A549 (cell line): ENCODE measurements around the gene PCDHB16. TPM values are rescaled to one million over a fixed set of nuclear protein-coding genes. Genes with fewer than 3 reads are reported as not detected.
"Not testable (repeated sequence)": the region's sequence is repeated elsewhere in the genome, so short reads cannot be mapped to it uniquely, and the experiment has no call there.

Experiments
- ATAC-seq, 2 experiments: fragments of 200-7000 bp in 1 of 2; fragments of >200 bp in 1 of 2; cut with Nextera tagmentation in 1 of 2; cut with Tn5 transposase in 1 of 2; 3 replicates each; pipeline versions ENCODE4 v1.8.0 to v1.9.1; 2018 to 2020; ENCODE audit warnings: mild to moderate bottlenecking in 1 of 2, moderate library complexity in 1 of 2
- CTCF ChIA-PET: fragments of 300-600 bp; sonication (Branson Sonifier 250); formaldehyde crosslinking; extraction: SDS; loops from one replicate; lab custom pipeline; 2021; ENCODE audit warnings: antibody characterized with exemption, inconsistent platforms; lab: Yijun Ruan, JAX
- POLR2A ChIA-PET: fragments of 350-600 bp; formaldehyde crosslinking; extraction: SDS; loops from one replicate; lab custom pipeline; 2021; ENCODE audit warnings: antibody characterized with exemption, inconsistent platforms; lab: Yijun Ruan, JAX
- DNase-seq, 2 experiments: peaks; one replicate each; pipeline versions ENCODE4 v3.0.0 to v3.0.0-alpha.2; 2011 to 2016; ENCODE audit warnings: low read depth in 1 of 2, low spot score in 1 of 2
- FAIRE-seq: peaks from 2 replicates; lab custom pipeline; 2011; peaks lifted over from hg19 to GRCh38; lab: Jason Lieb, UNC
- H3K27ac ChIP-seq, 2 experiments: fragments of >200 bp; sonication (Bioruptor Twin); formaldehyde crosslinking; 3 replicates each; pipeline ENCODE4 v1.5.1; 2016 to 2017
- H3K4me1 ChIP-seq: fragments of >200 bp; sonication (Bioruptor Twin); formaldehyde crosslinking; 3 replicates; pipeline ENCODE4 v1.6.1; 2016
- H3K4me2 ChIP-seq: fragments of >200 bp; sonication (Bioruptor Twin); formaldehyde crosslinking; 3 replicates; pipeline ENCODE4 v1.6.1; 2016
- H3K4me3 ChIP-seq: fragments of >200 bp; sonication (Bioruptor Twin); formaldehyde crosslinking; 3 replicates; pipeline ENCODE4 v1.5.1; 2016
- H3K9me3 ChIP-seq: fragments of >200 bp; sonication (Bioruptor Twin); formaldehyde crosslinking; 3 replicates; pipeline ENCODE4 v1.6.1; 2016
- CBX2 ChIP-seq: fragments of 200-600 bp; sonication (generic); IDR thresholded peaks from 2 replicates; pipeline ENCODE4 v1.6.1; 2016; ENCODE audit warnings: low read depth, mild to moderate bottlenecking, borderline replicate concordance
- EHF ChIP-seq: fragments of 250-450 bp; sonication (Bioruptor Pico); IDR thresholded peaks from 2 replicates; pipeline ENCODE4 v1.5.0; 2020; ENCODE audit warnings: mild to moderate bottlenecking
- EP300 ChIP-seq, 2 experiments: fragments of >200 bp; sonication (Bioruptor Twin); formaldehyde crosslinking; IDR thresholded peaks; 2 replicates in 1 of 2; 3 replicates in 1 of 2; pipeline ENCODE4 v1.6.1; 2016 to 2017
- MAFK ChIP-seq: fragments of 450-650 bp; IDR thresholded peaks from 2 replicates; pipeline ENCODE4 v1.6.1; 2014; ENCODE audit not compliant: partially characterized antibody
- MYC ChIP-seq: IDR thresholded peaks from 2 replicates; pipeline ENCODE4 v1.6.1; 2012; ENCODE audit warnings: mild to moderate bottlenecking, inconsistent platforms, low read length, improper control_type of control experiment, borderline replicate concordance
- NFE2L2 ChIP-seq: fragments of 150-350 bp; conservative IDR thresholded peaks from 2 replicates; pipeline ENCODE4 v1.6.1; 2014; ENCODE audit warnings: low read length
- NPAS2 ChIP-seq: fragments of 250-450 bp; sonication (Bioruptor Pico); IDR thresholded peaks from 2 replicates; pipeline ENCODE4 v1.8.0; 2022; ENCODE audit warnings: mild to moderate bottlenecking, moderate library complexity, borderline replicate concordance
- POLR2A ChIP-seq: IDR thresholded peaks from 2 replicates; pipeline ENCODE4 v1.6.1; 2012; ENCODE audit warnings: mild to moderate bottlenecking, low read length
- RAD21 ChIP-seq, 2 experiments: fragments of >200 bp in 1 of 2; sonication (Bioruptor Twin) in 1 of 2; formaldehyde crosslinking in 1 of 2; IDR thresholded peaks in 1 of 2; conservative IDR thresholded peaks in 1 of 2; 2 replicates in 1 of 2; 3 replicates in 1 of 2; pipeline ENCODE4 v1.6.1; 2012 to 2018; ENCODE audit warnings: inconsistent platforms in 1 of 2
- RNF2 ChIP-seq: fragments of 200-600 bp; sonication (generic); IDR thresholded peaks from 2 replicates; pipeline ENCODE4 v1.6.1; 2016; ENCODE audit warnings: low read depth, mild to moderate bottlenecking, antibody characterized with exemption, moderate library complexity, borderline replicate concordance
- ZFP36 ChIP-seq: fragments of 450-650 bp; IDR thresholded peaks from 2 replicates; pipeline ENCODE4 v1.6.1; 2014; ENCODE audit warnings: borderline replicate concordance; ENCODE audit not compliant: partially characterized antibody
- WGBS: methylation state at CpG from one replicate; pipeline ENCODE4 v1.1.6; 2017; ENCODE audit errors: missing lambda C conversion rate; 5-methylcytosine and 5-hydroxymethylcytosine counted together
- polyA plus RNA-seq, 4 experiments: library from polyadenylated mRNA; depleted of rRNA in 3 of 4; stranded (reverse); fragments of >200 nt; fragmentation: RNase III in 1 of 4; extraction: RNeasy Plus Mini Kit Qiagen cat#74134 plus additional on column Dnase treatment in 1 of 4; gene quantifications; 2 replicates in 3 of 4; 3 replicates in 1 of 4; pipeline ENCODE4 v1.2.3, GENCODE V29; 2011 to 2017
- TF ChIP-seq, protein P1 (sequence below): fragments of >200 bp; sonication (Bioruptor Twin); formaldehyde crosslinking; IDR thresholded peaks from 2 replicates; pipeline ENCODE4 v1.6.1; 2016
- TF ChIP-seq, protein P2 (sequence below): IDR thresholded peaks from 2 replicates; pipeline ENCODE4 v1.6.1; 2012

The PCDHB16 gene
- polyA plus RNA-seq, 2 of the 4 experiments (the other 2 are of a cell fraction): 0.10 to 0.13 TPM

DNA sequence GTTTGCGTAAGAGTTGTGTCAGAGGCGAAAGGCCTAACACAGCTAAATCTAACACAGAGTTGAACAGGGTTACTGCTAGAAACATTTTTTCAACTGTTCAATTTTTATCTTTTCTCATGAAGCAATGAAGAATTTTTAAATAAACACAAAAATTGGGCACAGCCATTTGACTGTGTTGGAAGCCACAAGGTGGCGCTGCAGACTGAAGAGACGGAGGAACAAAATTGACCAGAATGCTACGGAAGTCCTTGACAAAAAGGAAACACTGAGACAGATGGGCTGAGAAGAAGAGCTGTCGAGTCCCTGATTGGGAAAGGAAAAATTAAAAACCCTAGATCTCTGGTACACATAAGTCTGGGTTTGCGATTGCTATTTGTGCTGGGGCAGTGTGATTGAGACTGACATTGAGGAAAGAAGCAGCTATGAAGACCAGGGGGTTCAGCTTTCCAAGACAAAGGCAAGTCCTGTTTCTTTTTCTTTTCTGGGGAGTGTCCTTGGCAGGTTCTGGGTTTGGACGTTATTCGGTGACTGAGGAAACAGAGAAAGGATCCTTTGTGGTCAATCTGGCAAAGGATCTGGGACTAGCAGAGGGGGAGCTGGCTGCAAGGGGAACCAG lies 4.8 kb downstream of the PCDHB16 start, which contains the start of gene PCDHB9:
Gene PCDHB9, plus strand, starts transcription at position 265 of the 616 bp plus-strand sequence. Its CDS starts 158 bp downstream, at position 423.
- no peaks in the 10 kb centered on the region for H3K4me1 ChIP-seq
- FAIRE-seq (no peak), ATAC-seq (no peak), DNase-seq (peak in 1 of 2 experiments; percentile 15)
- no peak within 1 kb of the TSS for H3K4me3 ChIP-seq
- TF ChIP-seq, protein P1, sequence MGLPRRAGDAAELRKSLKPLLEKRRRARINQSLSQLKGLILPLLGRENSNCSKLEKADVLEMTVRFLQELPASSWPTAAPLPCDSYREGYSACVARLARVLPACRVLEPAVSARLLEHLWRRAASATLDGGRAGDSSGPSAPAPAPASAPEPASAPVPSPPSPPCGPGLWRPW: no peak
- TF ChIP-seq RAD21 (conservative IDR thresholded peaks at IDR 0.05 in 1 of 2, IDR thresholded peaks at IDR 0.05 in 1 of 2) (peak in 1 of 2 experiments; percentile 13; a peak in 1 of 5 replicates), MAFK (no peak), RNF2 (no peak), NPAS2 (CRISPR knock-in tag) (no peak)
- no peak within 1 kb of the TSS for H3K4me2 ChIP-seq
- ChIA-PET CTCF (interaction anchor here (0.7 to 1.8 kb wide), 7 partner anchors 9 to 334 kb away, joined by 3 to 10 read pairs (median 3); partner anchors contain the start of gene PCDHB11), POLR2A (no interaction called here)
- peaks cover 11% of the 10 kb centered on the region; the same call in 1 of the 3 replicates for H3K9me3 ChIP-seq
- 34% methylated on average over 9 of the region's 9 CpGs for WGBS
- no peak within 1 kb of the TSS for H3K27ac ChIP-seq

DNA sequence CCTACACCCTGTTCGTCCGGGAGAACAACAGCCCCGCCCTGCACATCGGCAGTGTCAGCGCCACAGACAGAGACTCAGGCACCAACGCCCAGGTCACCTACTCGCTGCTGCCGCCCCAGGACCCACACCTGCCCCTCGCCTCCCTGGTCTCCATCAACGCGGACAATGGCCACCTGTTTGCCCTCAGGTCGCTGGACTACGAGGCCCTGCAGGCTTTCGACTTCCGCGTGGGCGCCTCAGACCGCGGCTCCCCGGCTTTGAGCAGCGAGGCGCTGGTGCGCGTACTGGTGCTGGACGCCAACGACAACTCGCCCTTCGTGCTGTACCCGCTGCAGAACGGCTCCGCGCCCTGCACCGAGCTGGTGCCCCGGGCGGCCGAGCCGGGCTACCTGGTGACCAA lies 6.5 kb downstream of the PCDHB16 start:
- WGBS: 60% methylated on average over 4 of the region's 37 CpGs
- H3K9me3 ChIP-seq: peaks cover 10% of the 10 kb centered on the region; the same call in 1 of the 3 replicates
- H3K27ac ChIP-seq, DNase-seq, CTCF ChIA-PET, FAIRE-seq, POLR2A ChIA-PET, ATAC-seq, H3K4me3 ChIP-seq, H3K4me2 ChIP-seq, H3K4me1 ChIP-seq: not testable (repeated sequence)

DNA sequence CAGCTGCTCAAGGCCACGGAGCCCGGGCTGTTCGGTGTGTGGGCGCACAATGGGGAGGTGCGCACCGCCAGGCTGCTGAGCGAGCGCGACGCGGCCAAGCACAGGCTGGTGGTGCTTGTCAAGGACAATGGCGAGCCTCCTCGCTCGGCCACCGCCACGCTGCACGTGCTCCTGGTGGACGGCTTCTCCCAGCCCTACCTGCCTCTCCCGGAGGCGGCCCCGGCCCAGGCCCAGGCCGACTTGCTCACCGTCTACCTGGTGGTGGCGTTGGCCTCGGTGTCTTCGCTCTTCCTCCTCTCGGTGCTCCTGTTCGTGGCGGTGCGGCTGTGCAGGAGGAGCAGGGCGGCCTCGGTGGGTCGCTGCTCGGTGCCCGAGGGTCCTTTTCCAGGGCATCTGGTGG lies 6.9 kb downstream of the PCDHB16 start:
- H3K4me1 ChIP-seq, FAIRE-seq, H3K4me2 ChIP-seq, CTCF ChIA-PET, DNase-seq, H3K27ac ChIP-seq, POLR2A ChIA-PET, H3K4me3 ChIP-seq, ATAC-seq: not testable (repeated sequence)
- 65% methylated on average over 23 of the region's 35 CpGs for WGBS
- H3K9me3 ChIP-seq: peaks cover 10% of the 10 kb centered on the region; the same call in 1 of the 3 replicates

DNA sequence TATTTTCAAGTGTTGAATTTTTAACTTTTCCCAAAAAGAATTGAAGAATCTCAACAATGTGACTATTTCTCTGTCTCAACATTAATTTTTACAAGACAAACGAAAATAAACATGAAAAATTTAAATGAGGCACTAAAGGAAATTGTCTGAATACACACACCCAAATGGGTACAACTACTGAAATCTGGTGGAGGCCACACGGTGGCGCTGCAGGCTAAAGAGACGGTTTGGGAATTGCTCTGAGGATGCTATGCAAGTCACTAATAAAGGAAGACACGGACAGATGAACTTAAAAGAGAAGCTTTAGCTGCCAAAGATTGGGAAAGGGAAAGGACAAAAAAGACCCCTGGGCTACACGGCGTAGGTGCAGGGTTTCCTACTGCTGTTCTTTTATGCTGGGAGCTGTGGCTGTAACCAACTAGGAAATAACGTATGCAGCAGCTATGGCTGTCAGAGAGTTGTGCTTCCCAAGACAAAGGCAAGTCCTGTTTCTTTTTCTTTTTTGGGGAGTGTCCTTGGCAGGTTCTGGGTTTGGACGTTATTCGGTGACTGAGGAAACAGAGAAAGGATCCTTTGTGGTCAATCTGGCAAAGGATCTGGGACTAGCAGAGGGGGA lies 10.0 kb downstream of the PCDHB16 start, which contains the start of gene PCDHB10:
Gene PCDHB10, plus strand, starts transcription at position 244 of the 616 bp plus-strand sequence. Its CDS starts 200 bp downstream, at position 444.
- Histone ChIP-seq H3K9me3 (peaks cover 14% of the 10 kb centered on the region), H3K4me3 (no peak within 1 kb of the TSS), H3K27ac (no peak within 1 kb of the TSS), H3K4me1 (no peaks in the 10 kb centered on the region), H3K4me2 (no peak within 1 kb of the TSS)
- WGBS: 15% methylated on average over 10 of the region's 10 CpGs
- ATAC-seq (peak in 1 of 2 experiments; percentile 61; a peak in 3 of 6 replicates), DNase-seq (peak in 1 of 2 experiments; percentile 36), FAIRE-seq (no peak)
- ChIA-PET POLR2A (no interaction called here), CTCF (interaction anchor here (0.6 to 1.3 kb wide), 4 partner anchors 22 to 142 kb away, joined by 3 to 5 read pairs (median 3); partner anchors contain the start of genes PCDHB13, PCDHB2 and PCDHGA1)
- TF ChIP-seq ZFP36 (no peak), RAD21 (conservative IDR thresholded peaks at IDR 0.05 in 1 of 2, IDR thresholded peaks at IDR 0.05 in 1 of 2) (peak in 1 of 2 experiments; percentile 49; a peak in 2 of 5 replicates), EP300 (IDR thresholded peaks at IDR 0.05) (no peak), EHF (CRISPR knock-in tag) (no peak), CBX2 (no peak), POLR2A (no peak), MYC (no peak), NFE2L2 (no peak)
- TF ChIP-seq, protein P2, sequence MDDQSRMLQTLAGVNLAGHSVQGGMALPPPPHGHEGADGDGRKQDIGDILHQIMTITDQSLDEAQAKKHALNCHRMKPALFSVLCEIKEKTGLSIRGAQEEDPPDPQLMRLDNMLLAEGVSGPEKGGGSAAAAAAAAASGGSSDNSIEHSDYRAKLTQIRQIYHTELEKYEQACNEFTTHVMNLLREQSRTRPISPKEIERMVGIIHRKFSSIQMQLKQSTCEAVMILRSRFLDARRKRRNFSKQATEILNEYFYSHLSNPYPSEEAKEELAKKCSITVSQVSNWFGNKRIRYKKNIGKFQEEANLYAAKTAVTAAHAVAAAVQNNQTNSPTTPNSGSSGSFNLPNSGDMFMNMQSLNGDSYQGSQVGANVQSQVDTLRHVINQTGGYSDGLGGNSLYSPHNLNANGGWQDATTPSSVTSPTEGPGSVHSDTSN: no peak

DNA sequence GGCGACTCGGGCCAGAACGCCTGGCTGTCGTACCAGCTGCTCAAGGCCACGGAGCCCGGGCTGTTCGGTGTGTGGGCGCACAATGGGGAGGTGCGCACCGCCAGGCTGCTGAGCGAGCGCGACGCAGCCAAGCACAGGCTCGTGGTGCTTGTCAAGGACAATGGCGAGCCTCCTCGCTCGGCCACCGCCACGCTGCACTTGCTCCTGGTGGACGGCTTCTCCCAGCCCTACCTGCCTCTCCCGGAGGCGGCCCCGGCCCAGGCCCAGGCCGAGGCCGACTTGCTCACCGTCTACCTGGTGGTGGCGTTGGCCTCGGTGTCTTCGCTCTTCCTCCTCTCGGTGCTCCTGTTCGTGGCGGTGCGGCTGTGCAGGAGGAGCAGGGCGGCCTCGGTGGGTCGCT lies 12.1 kb downstream of the PCDHB16 start:
- ATAC-seq, H3K4me3 ChIP-seq, DNase-seq, H3K4me2 ChIP-seq, FAIRE-seq, CTCF ChIA-PET, H3K4me1 ChIP-seq, H3K27ac ChIP-seq, POLR2A ChIA-PET: not testable (repeated sequence)
- 87% methylated on average over 3 of the region's 37 CpGs for WGBS
- H3K9me3 ChIP-seq: peaks cover 18% of the 10 kb centered on the region
